Neural progenitor cell (in vitro differentiated cells): ENCODE results near the gene PTH2. TPM values are rescaled to one million over a fixed set of nuclear protein-coding genes. Genes with fewer than 3 reads are reported as not detected.

Experiments
- total RNA-seq: library from RNA; depleted of rRNA; stranded (reverse); fragments of >200 nt; gene quantifications from 2 replicates; pipeline ENCODE4 v1.2.3, GENCODE V29; 2015; ENCODE audit warnings: low replicate concordance

Gene PTH2
- total RNA-seq, 1 donor from 2014 or later, result not detected

Other genes with a start within 250 kb of the PTH2 start
- gene SLC6A16, start 98.2 kb downstream of the PTH2 start, total RNA-seq, result 2.9 and 5.0 TPM in 2 replicates
- gene CD37, start 88.0 kb downstream of the PTH2 start, total RNA-seq, result not detected in 2 replicates
- 125 and 193 TPM in 2 replicates for gene TEAD2, start 61.0 kb downstream of the PTH2 start, total RNA-seq
- 3.0 and 5.6 TPM in 2 replicates for gene DKKL1, start 59.6 kb downstream of the PTH2 start, total RNA-seq
- 0.59 TPM in 1 of 2 replicates, not detected in the other for gene KASH5, start 35.2 kb downstream of the PTH2 start, total RNA-seq
- 0.09 TPM in 1 of 2 replicates, not detected in the other for gene GFY, start 1.9 kb upstream of the PTH2 start, total RNA-seq
- gene SLC17A7, start 18.1 kb upstream of the PTH2 start, total RNA-seq, result 1.4 TPM in 2 replicates
- gene PIH1D1, start 28.4 kb upstream of the PTH2 start, total RNA-seq, result 133 and 168 TPM in 2 replicates
- gene ALDH16A1, start 29.8 kb upstream of the PTH2 start, total RNA-seq, result 14.7 and 77.6 TPM in 2 replicates
- gene FLT3LG, start 50.8 kb upstream of the PTH2 start, total RNA-seq, result 0.24 and 0.96 TPM in 2 replicates
- 2,053 and 3,348 TPM in 2 replicates for gene RPL13A, start 64.2 kb upstream of the PTH2 start, total RNA-seq
- 5,448 and 6,772 TPM in 2 replicates for gene RPS11, start 73.0 kb upstream of the PTH2 start, total RNA-seq
- gene FCGRT, start 89.2 kb upstream of the PTH2 start, total RNA-seq, result 10.0 and 30.8 TPM in 2 replicates
- gene RCN3, start 104.6 kb upstream of the PTH2 start, total RNA-seq, result 4.2 and 4.5 TPM in 2 replicates
- 26.2 and 68.3 TPM in 2 replicates for gene NOSIP, start 157.1 kb upstream of the PTH2 start, total RNA-seq
- gene PRRG2, start 157.9 kb upstream of the PTH2 start, total RNA-seq, result 0.09 and 0.68 TPM in 2 replicates
- 3.2 and 9.0 TPM in 2 replicates for gene PRR12, start 167.7 kb upstream of the PTH2 start, total RNA-seq
- gene RRAS, start 216.7 kb upstream of the PTH2 start, total RNA-seq, result 9.6 and 15.2 TPM in 2 replicates
- 8.7 and 27.5 TPM in 2 replicates for gene SCAF1, start 218.8 kb upstream of the PTH2 start, total RNA-seq
- 29.5 and 65.1 TPM in 2 replicates for gene IRF3, start 242.4 kb upstream of the PTH2 start, total RNA-seq
- gene BCL2L12, start 242.5 kb upstream of the PTH2 start, total RNA-seq, result 6.1 and 41.8 TPM in 2 replicates